Sigmoid colon (tissue), 4 donors: ENCODE measurements around the gene SLC16A8.

ENCODE experiments used
- EP300 ChIP-seq, 4 donors: sonication (generic); formaldehyde crosslinking; IDR thresholded peaks; one replicate each; pipeline ENCODE4 v1.6.1; 2017; ENCODE audit warnings: antibody characterized with exemption in 4 of 4
- POLR2A ChIP-seq, 2 donors: fragments of 450-650 bp; IDR thresholded peaks; one replicate each; pipeline ENCODE4 v1.6.1; 2016; ENCODE audit warnings: antibody characterized with exemption in 2 of 2, mild to moderate bottlenecking in 2 of 2, moderate library complexity in 2 of 2
- POLR2AphosphoS5 ChIP-seq, 4 donors: sonication (generic); formaldehyde crosslinking; IDR thresholded peaks; one replicate each; pipeline ENCODE4 v1.6.1; 2017; ENCODE audit warnings: antibody characterized with exemption in 4 of 4
- TF ChIP-seq, protein P1 (sequence below), 4 experiments: fragments of 450-650 bp in 3 of 4; fragments of 200-600 bp in 1 of 4; IDR thresholded peaks; one replicate each; pipeline ENCODE4 v1.5.1; 2016 to 2019; ENCODE audit warnings: antibody characterized with exemption in 4 of 4, mild to moderate bottlenecking in 3 of 4, moderate library complexity in 2 of 4

DNA sequence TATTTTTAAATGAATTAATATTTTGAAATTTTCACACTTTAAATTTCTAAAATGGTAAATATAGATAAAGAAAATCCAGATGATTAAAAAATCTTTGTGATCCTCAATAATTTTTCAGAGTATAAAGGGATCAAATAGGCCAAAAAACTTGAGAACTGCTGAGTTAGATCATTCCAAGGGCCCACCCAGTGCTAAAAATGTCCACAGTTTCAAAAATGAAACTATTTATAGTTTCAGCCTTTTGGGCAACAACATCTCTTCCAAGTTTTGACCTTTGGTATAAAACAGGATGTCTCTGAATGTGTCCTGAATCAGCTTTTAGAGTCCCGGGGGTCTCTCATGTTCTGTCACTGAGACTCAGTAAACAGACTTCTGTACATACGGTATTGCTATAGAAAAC lies 47.4 kb upstream of the SLC16A8 start:
- TF ChIP-seq, protein P1, sequence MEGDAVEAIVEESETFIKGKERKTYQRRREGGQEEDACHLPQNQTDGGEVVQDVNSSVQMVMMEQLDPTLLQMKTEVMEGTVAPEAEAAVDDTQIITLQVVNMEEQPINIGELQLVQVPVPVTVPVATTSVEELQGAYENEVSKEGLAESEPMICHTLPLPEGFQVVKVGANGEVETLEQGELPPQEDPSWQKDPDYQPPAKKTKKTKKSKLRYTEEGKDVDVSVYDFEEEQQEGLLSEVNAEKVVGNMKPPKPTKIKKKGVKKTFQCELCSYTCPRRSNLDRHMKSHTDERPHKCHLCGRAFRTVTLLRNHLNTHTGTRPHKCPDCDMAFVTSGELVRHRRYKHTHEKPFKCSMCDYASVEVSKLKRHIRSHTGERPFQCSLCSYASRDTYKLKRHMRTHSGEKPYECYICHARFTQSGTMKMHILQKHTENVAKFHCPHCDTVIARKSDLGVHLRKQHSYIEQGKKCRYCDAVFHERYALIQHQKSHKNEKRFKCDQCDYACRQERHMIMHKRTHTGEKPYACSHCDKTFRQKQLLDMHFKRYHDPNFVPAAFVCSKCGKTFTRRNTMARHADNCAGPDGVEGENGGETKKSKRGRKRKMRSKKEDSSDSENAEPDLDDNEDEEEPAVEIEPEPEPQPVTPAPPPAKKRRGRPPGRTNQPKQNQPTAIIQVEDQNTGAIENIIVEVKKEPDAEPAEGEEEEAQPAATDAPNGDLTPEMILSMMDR (IDR thresholded peaks at IDR 0.05): no peak
- TF ChIP-seq POLR2A (IDR thresholded peaks at IDR 0.05) (no peak), EP300 (IDR thresholded peaks at IDR 0.05) (no peak), POLR2AphosphoS5 (IDR thresholded peaks at IDR 0.05) (no peak)
